Prostate gland (tissue), 2 donors: ENCODE measurements around the gene KLLN. TPM values are rescaled to one million over a fixed set of nuclear protein-coding genes. Genes with fewer than 3 reads are reported as not detected.

Source experiments
- DNase-seq: peaks from one replicate; pipeline ENCODE4 v3.0.0-alpha.2; 2019; ENCODE audit warnings: low spot score
- H3K27ac ChIP-seq, 2 donors: fragments of 200-600 bp; sonication (generic); 2 replicates each; pipeline ENCODE4 v1.5.1; 2017 to 2019
- H3K27me3 ChIP-seq: fragments of 200-600 bp; sonication (generic); replicated peaks from 2 replicates; pipeline ENCODE4 v1.5.1; 2019; ENCODE audit not compliant: insufficient read depth
- H3K36me3 ChIP-seq, 2 donors: fragments of 200-600 bp; sonication (generic); 1 replicate in 1 of 2; 2 replicates in 1 of 2; pipeline versions ENCODE4 v1.5.1 to v1.8.1; 2017 to 2019
- H3K4me1 ChIP-seq: fragments of 200-600 bp; sonication (generic); replicated peaks from 2 replicates; pipeline ENCODE4 v1.5.1; 2019
- H3K4me3 ChIP-seq, 2 donors: fragments of 200-600 bp; sonication (generic); 2 replicates each; pipeline ENCODE4 v1.5.1; 2017 to 2019
- H3K9me3 ChIP-seq: fragments of 200-600 bp; sonication (generic); 2 replicates; pipeline ENCODE4 v1.5.1; 2017
- POLR2A ChIP-seq: fragments of 450-650 bp; IDR thresholded peaks from one replicate; pipeline ENCODE4 v1.6.1; 2016; ENCODE audit warnings: antibody characterized with exemption, mild to moderate bottlenecking
- POLR2AphosphoS5 ChIP-seq: sonication (generic); formaldehyde crosslinking; IDR thresholded peaks from one replicate; pipeline ENCODE4 v1.6.1; 2017; ENCODE audit warnings: antibody characterized with exemption
- WGBS: methylation state at CpG from one replicate; pipeline ENCODE4 v1.1.5; 2018; 5-methylcytosine and 5-hydroxymethylcytosine counted together
- intact Hi-C: fragments of 100-400 bp; cut with DNase I; formaldehyde crosslinking; loops from one replicate; pipeline ENCODE4 v1.14.2; 2022
- small RNA-seq, 2 donors: library from RNA; depleted of rRNA; stranded (forward); fragments of <200 nt; gene quantifications; one replicate each; pipeline ENCODE3, GENCODE V24; 2016
- total RNA-seq, 2 donors: library from RNA; depleted of rRNA; stranded (reverse); fragments of >200 nt; gene quantifications; one replicate each; pipeline ENCODE4 v1.1.0, GENCODE V29; 2016
- TF ChIP-seq, protein P1 (sequence below), 4 experiments: fragments of 200-600 bp in 2 of 4; fragments of 450-650 bp in 2 of 4; sonication (generic) in 2 of 4; IDR thresholded peaks; 1 replicate in 3 of 4; 2 replicates in 1 of 4; pipeline ENCODE4 v1.5.1; 2016 to 2019; ENCODE audit warnings: antibody characterized with exemption in 4 of 4, mild to moderate bottlenecking in 2 of 4, moderate library complexity in 2 of 4

KLLN gene
- total RNA-seq, 2 donors from 2014 or later: 0.55 to 1.1 TPM

DNA sequence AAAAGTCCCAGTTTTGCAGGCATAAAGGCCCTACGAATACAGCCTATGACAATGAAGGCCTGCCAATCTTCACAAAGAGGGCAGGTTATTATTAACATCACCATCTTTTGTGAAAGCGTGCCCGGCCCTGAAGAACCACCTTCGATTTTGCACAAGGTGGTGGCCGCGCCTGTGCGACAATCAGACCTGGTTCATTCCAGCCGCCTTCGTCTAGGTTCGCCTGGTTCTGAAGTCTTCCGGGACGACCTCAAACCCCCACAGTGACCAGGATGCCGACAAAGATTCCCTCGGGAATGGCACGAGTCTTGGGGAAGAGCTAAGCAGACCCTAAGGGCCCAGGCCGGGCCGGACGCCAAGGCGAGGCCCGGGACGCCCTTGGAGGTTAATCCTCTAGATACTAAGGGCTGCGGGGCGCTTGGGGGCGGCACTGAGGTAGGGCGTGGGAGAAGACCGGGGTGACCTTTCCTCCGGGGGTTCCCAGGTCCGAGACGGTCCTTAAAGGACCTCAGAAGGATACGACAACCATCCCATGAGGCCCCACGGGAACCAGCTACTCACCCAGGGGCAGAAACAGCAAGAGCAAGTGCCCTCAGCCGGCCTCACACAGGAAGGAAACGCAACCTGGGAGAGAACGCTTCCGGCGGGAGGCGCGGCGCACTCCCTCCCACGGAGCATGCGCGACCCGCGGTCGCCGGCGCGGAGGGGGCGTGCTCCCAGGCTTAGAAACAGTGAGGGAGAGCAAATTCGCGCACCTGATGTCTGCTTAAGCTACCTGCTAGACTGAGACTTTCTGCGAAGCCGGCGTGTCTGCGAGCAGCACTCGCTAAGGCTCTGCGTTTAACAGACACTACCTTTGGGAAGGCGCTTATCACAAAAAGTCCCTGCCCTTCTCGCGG lies 45.5 kb downstream of the KLLN start, which contains the start of gene ATAD1:
ATAD1 (minus strand) TSS at position 618 of the 896 bp plus-strand sequence. CDS start 3,627 bp downstream, outside the sequence.
- peak; percentile 76 for DNase-seq
- H3K4me1 ChIP-seq: no peaks in the 10 kb centered on the region
- H3K27ac ChIP-seq: peak within 1 kb of the TSS; percentile 84 to 89
- TF ChIP-seq POLR2A (peak; percentile 62), POLR2AphosphoS5 (peak; percentile 82)
- TF ChIP-seq, protein P1, sequence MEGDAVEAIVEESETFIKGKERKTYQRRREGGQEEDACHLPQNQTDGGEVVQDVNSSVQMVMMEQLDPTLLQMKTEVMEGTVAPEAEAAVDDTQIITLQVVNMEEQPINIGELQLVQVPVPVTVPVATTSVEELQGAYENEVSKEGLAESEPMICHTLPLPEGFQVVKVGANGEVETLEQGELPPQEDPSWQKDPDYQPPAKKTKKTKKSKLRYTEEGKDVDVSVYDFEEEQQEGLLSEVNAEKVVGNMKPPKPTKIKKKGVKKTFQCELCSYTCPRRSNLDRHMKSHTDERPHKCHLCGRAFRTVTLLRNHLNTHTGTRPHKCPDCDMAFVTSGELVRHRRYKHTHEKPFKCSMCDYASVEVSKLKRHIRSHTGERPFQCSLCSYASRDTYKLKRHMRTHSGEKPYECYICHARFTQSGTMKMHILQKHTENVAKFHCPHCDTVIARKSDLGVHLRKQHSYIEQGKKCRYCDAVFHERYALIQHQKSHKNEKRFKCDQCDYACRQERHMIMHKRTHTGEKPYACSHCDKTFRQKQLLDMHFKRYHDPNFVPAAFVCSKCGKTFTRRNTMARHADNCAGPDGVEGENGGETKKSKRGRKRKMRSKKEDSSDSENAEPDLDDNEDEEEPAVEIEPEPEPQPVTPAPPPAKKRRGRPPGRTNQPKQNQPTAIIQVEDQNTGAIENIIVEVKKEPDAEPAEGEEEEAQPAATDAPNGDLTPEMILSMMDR (IDR thresholded peaks at IDR 0.05): peak in 2 of 4 experiments; percentile 2 to 41
- under 1% methylated on average over 55 of the region's 60 CpGs for WGBS
- intact Hi-C loops: no loop called here
- H3K4me3 ChIP-seq: peak within 1 kb of the TSS; percentile 57 to 77
- H3K36me3 ChIP-seq: no peaks in the 10 kb centered on the region
- H3K27me3 ChIP-seq: no peaks in the 10 kb centered on the region
- no peaks in the 10 kb centered on the region for H3K9me3 ChIP-seq

DNA sequence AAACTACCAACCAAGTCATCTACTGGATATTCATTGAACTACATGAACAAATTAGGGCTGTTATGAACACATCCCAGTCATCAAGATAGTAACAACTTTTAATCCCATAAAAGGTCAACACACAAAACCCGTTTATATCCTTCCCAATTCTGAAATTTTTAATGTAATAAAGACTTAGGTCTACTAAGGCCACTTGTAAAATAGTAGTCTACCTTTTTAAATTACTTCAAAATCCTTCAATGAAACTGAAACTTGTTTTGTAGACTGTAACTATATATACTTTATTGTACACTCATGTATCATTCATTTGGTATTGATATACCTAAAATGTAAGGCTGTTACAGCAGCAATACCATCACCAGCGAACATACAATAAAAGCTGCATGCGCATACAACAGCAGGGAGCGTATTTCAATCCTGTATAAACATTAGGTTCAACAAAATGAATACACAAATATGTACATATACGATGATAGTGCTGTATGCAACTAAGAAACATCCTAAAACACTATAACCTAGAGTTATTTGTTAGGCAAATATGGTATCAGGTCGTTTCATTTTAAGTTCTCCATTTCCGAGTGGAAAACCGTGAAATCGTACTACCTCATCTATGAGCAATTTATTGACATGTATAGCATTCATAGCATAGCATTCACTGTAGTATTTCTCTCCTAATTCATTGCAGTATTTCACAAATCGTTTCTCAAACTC lies 46.3 kb downstream of the KLLN start:
- DNase-seq: no peak
- no peak for TF ChIP-seq POLR2A
- no peak for TF ChIP-seq POLR2AphosphoS5
- TF ChIP-seq, protein P1 (IDR thresholded peaks at IDR 0.05): no peak
- H3K4me3 ChIP-seq: peak overlapping the region; percentile 57 to 77
- no peaks in the 10 kb centered on the region for H3K9me3 ChIP-seq
- H3K27me3 ChIP-seq: no peaks in the 10 kb centered on the region
- H3K36me3 ChIP-seq: no peaks in the 10 kb centered on the region
- intact Hi-C loops: no loop called here
- no peaks in the 10 kb centered on the region for H3K4me1 ChIP-seq
- 20% methylated on average over 10 of the region's 10 CpGs for WGBS
- peak overlapping the region; percentile 84 to 89 for H3K27ac ChIP-seq

DNA sequence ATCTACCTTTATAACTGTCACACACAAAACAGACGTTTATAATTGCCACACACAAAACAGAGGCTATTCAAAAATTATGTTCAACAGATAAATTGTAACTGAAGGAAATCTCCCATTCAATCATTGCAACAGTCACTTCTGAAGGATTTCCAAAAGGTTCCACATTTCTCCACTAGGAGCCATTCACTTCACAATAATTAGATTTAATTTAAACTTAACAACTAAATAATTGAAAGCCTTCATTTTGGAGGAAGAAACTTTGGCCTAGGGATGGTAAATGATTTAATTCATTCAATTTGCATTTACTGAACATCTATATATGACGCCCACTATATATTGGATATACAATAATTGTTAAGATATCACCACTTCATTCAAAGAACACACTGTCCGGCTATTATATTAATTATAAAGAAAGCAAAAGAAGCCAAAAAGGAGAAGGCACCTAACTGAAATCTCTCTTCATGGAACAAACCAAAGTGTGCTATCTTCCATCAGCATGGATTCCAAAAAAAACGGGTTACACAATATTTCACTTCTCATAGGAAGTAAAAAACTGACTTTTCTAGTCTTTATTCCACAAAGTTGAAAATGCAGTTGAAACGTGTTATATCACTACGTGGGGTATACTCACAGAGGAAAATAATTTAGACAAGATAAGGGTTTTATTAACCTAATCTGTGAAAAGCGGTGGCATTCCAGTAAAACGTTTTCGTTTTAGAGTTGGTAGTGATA lies 47.0 kb downstream of the KLLN start:
- Histone ChIP-seq H3K4me1 (no peaks in the 10 kb centered on the region), H3K9me3 (no peaks in the 10 kb centered on the region), H3K4me3 (peak overlapping the region in 1 of 2 donors; percentile 57), H3K27ac (no peak overlapping the region), H3K27me3 (no peaks in the 10 kb centered on the region), H3K36me3 (no peaks in the 10 kb centered on the region)
- TF ChIP-seq, protein P1 (IDR thresholded peaks at IDR 0.05): no peak
- DNase-seq: no peak
- WGBS: 65% methylated on average over 9 of the region's 9 CpGs
- intact Hi-C loops: no loop called here

Small RNAs within 50 kb of the gene (small RNA-seq; reads per million reads assigned to genes)
- 0 reads per million in 2 donors for gene RN7SL78P

Other genes starting within 250 kb of the KLLN start
- 1 to 10 TPM; 5.5 to 9.0 TPM for gene PAPSS2, start 203.7 kb downstream of the KLLN start, total RNA-seq
- 10 to 100 TPM; 50.2 to 59.6 TPM for gene ATAD1, start 45.3 kb downstream of the KLLN start, total RNA-seq
- 10 to 100 TPM; 85.8 to 90.2 TPM for gene PTEN, start 92 bp upstream of the KLLN start, total RNA-seq